Kasumi-1 (cell line): Measurements from ENCODE around the gene ATOX1.
"Not testable (repeated sequence)": the region's sequence is repeated elsewhere in the genome, so short reads cannot be mapped to it uniquely, and the experiment has no call there.

ENCODE experiments used
- DNase-seq, 2 experiments: peaks; one replicate each; lab custom pipeline; 2025; lab: John Stamatoyannopoulos, UW

The ATOX1 gene, protein sequence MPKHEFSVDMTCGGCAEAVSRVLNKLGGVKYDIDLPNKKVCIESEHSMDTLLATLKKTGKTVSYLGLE

DNA sequence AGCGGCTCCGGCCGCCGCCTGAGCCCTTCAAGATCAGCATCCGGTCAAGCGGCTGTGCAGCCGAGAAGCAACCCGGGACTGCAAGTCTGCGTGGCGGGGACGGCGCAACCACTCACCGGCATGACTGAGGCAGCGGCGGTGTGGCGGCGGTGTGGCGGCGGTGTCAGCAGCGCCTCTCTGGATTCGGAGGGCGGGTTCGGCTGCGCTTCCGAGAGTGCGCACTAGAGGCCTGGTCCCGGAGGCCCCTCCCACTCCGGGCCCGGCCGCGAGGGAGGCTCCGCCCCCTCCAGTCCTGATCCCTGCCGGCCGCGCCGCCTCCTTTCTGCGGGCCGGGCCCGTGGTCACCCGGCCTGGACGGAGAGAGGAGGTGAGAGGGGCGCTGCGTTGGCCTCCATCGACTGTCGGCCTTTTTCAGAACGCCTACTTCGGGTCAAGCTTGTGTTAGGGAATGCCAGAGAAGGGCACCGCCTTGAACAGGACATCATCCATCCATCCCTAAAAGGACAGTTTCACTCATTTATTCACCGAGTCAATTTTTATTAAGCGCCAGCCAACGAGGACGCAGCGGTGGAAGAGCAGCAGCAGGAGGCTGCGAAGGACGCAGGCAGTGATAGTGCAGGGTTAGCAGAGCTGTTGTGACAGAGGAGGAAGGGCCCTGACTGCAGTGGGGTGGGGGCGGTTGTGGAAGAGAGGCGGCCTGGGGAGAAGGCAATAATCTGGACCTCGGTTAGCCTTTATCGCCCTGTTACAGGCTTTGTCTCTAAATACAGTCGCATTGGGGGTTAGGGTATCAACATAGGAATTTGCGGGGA, at the start of gene ATOX1:
Gene ATOX1 (minus strand): TSS at position 202 of the 812 bp plus-strand sequence. CDS start 80 bp downstream, at position 122.
- peak; percentile 69 to 79 for DNase-seq

DNA sequence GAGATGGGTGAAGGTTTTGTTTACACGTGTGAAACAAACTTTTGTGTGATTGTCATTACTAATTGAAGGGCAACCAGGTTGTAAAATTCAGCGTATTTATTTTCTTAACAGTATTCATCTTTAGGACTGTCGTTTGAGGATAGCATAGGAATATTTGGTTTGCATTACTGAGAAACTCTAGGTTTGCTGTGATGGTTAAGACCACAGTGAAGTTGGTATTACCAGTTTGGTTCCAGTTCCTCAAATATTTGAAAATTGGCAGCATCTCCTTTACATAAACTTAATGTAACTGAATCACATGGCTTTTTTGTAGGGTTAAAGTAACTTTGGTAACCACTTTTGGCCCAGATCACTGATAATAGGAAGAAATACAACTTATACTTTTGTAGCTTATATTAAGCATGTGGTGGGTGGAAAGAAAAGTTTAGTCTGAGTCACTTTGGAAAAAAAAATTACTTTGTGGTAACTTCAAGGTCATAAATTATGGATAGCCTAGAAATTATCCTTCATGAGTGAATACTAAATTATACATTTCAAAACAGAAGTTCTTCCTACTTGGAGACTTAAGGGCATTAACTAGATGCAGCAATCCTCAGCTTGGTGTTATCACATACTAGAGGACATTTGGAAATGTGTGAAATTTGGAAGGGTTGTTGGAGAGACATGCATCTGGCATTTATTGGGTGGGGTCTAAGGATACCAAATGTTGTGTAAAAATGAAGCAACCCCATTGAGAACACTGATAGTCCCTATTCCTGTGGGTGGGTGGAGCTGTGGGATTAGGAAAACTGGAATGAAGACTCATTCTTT, 47.2 kb upstream of the ATOX1 start:
- no peak for DNase-seq

DNA sequence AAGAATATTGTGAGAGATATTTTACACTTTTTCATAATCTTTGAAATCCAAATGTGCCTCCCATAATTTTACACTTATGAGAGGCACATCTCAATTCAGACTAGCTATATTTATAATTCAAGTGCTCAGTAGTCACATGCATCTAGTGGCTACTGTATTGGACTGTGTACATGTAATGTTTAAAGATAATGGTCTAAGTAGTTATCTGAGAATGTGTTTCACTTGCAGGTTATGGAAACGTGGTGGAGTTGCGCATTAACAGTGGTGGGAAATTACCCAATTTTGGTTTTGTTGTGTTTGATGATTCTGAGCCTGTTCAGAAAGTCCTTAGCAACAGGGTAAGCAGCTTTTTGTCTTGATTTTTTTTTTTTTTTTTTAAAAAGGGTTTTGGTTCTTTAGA, 42.1 kb upstream of the ATOX1 start:
- no peak for DNase-seq

DNA sequence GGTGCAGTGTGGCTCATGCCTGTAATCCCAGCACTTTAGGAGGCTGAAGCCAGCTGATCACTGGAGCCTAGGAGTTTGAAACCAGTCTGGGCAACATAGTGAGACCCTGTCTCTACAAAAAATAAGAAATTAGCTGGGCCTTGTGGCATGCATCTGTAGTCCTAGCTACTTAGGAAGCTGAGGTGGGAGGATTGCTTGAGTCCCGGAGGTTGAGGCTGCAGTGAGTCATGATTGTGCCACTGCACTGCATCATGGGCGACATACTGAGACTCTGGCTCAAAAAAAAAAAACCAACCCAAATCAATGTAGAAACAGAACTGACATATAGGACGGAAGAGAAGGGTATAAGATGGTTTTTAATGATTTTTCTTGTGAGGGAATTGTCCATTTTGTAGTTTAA, 41.0 kb upstream of the ATOX1 start:
- peak; percentile 9 to 23 for DNase-seq

DNA sequence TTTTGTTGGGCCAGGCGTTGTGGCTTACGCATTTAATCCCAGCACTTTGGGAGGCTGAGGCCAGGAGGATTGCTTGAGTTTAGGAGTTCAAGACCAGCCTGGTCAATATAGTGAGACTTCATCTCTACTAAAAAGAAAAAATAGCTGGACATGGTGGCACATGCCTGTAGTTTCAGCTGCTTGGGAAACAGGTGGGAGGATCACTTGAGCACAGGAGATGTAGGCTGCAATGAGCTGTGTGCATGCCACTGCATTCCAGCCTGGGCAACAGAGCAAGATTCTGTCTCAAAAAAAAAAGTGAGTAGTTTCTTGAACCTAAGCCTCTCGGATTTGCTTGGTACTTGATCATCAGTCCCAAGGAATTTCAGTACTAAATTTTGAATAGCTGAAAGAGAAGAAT, 40.2 kb upstream of the ATOX1 start:
- no peak for DNase-seq

DNA sequence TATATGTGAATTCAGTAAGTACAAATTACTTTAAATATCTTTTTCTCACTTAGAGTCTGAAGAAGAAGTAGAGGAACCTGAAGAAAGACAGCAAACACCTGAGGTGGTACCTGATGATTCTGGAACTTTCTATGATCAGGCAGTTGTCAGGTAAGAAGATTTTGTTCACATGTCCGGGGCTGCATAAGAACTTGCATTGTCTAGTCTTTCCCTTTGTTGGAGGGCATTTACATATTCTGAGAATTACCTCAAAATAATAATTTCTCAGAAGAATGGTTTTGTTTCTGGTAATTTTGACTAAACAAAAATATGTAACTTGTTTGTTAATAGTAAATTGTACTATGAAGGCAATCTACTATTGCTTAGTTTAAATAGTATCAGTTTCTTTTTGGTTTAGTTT, 37.0 kb upstream of the ATOX1 start:
- no peak for DNase-seq

DNA sequence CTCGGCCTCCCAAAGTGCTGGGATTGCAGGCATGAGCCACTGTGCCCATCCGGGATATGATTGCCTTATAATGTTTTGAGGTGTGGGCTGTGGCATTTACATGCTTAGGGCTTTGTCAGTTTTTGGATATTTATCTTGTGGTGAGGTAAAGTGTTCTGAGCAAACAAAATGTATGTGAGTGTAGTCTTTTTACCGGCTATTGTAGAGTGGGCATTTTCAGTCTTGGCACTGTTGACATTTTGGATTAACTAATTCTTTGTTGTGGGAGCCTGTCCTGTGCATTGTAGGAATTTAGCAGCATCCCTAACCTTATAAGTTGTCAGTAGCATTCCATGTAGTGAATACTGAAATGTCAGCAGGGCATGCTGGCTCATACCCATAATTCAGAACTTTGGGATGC, 34.9 kb upstream of the ATOX1 start:
- no peak for DNase-seq

DNA sequence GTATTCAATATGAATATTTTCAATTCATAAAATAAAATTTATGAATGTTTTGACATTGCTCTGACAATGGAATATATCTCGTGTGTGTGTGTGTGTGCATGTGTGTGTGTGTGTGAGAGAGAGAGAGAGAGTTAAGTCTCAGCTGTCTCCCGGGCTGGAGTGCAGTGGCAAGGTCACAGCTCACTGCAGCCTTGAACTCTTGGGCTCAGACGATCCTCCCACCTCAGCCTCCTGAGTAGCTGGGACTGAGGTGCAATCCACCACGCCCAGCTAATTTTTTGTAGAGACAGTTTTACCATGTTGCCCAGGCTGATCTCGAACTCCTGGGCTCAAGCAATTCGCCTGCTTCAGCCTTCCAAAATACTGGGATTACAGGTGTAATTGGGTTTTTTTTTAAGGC, 29.4 kb upstream of the ATOX1 start:
- no peak for DNase-seq

DNA sequence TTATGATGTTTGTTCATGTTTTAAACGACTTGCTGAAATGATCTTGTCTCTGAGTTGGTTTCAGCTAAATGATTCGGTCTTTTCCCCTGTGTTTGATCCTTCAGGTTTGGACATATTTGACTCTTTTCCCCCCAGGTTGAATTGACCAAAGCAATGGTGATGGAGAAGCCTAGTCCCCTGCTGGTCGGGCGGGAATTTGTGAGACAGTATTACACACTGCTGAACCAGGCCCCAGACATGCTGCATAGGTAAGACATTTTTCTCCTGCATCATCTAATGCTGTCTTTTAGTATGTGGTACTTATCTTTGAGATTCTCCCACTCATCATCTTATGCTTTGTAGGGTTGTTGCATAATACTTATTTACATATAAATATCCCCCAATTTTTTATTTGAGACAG, 28.0 kb upstream of the ATOX1 start:
- DNase-seq = no peak

DNA sequence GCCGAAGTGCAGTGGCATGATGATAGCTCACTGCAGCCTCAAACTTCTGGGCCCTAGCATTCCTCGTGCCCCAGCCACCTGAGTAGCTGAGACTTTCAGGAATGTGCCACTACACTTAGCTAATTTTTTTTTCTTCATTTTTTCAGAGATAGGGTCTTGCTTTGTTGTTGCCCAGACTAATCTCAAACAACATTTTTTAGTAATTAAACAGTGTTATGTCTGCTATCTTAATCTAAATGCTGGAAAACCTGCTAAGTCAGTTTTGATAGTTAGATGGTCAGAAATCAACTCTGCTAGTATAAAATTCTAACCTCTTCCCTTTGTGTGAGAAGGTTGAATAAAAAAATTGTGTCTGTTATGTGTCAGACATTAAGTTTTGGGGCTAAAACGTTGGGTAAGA, 25.7 kb upstream of the ATOX1 start:
- DNase-seq = no peak

DNA sequence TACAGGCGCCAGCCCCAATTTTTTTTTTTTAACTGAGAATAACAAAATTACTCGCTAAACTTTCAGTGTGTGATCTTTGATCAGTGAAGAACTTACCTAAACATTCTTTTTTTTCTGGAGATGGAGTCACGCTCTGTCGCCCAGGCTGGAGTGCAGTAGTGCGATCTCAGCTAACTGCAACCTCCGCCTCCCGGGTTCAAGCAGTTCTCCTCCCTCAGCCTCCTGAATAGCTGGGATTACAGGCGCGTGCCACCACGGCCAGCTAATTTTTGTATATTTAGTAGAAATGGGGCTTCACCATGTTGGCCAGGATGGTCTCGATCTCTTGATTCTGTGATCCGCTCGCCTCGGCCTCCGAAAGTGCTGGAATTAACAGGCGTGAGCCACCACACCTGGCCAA, 25.2 kb upstream of the ATOX1 start:
- not testable (repeated sequence) for DNase-seq

DNA sequence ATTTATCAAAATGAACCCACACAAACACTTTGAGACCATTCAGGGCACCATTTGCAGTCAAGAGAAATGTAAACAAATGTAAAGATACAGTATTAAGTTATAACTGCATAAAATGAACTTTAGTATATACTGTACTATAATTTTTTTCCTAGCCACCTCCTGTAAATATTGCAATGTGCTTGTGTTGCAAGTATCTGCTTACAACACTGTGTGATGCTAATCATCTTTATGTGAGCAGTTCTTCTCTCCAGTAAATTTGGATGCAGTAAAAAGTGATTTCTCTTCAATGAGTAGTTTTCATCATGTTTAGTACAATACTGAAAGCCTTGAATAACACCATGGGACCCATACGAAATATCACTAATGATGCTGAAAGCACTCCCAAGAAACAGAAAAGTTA, 22.8 kb upstream of the ATOX1 start:
- no peak for DNase-seq

DNA sequence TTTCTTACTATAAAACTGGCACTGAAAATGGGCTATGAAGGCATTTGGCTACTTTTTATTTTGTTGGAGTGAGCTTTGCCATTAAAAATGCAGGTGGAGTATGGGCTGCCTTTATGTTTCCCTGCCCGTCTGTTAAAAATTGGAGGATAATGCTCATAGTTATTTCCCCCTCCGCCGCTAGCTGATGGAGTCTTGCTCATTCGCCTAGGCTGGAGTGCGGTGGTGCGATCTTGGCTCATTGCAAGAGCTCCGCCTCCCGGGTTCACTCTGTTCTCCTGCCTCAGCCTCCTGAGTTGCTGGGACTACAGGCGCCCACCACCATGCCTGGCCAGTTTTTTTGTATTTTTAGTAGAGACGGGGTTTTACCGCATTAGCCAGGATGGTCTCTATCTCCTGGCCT, 21.9 kb upstream of the ATOX1 start:
- DNase-seq = no peak

DNA sequence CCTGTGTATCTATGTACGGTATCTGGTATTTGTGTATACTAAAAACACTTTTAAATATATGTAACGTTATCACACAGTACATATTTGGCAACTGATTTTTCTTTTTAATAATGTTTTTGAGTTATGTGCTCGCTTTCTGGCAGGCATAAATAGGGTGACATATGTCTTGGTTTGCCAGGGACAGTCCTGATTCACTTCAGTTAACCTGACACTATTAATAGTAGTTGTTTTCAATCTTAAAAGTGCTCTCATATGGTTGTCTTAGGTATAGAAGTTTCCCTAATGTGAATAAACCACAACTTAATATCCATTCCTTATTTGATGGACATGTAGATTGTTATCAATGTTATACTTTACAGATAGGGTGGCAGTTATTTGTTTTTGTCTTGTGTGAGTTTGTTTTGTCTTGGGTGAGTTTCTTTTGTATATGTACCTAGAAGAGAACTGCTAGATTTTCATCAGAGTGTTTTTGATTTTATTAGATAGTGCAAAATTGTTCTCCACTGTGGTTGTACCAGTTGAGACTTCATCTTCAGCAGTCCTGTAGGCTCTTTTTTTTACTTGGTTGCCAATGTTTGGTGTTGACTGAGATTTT, 21.2 kb upstream of the ATOX1 start:
- no peak for DNase-seq

DNA sequence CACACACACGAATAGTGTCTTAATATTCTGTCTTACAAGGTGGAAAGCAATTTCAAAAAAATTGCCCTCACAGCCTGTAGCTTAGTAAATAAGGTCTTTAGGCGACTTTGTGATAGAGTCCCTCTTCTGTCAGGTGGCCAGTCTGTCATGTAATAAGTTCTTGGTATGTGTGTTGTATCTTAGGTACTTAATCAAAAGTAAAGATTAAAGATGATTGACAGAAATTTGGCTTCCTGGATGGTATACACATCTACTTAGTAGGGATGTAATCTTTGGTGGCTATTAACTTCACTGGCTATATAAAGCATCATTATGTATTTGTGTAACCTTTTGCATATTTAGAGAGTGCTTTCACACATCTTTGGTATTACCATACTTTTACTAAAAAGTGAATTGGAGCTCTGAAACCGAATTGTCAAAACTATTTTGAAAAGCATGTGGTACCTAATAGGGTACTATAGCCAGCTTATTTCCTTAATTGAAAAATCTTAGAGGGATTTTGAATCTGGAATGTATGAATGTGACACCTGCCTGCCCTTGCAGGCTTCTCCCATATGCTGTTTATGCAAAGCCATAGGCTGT, 16.7 kb upstream of the ATOX1 start:
- no peak for DNase-seq

DNA sequence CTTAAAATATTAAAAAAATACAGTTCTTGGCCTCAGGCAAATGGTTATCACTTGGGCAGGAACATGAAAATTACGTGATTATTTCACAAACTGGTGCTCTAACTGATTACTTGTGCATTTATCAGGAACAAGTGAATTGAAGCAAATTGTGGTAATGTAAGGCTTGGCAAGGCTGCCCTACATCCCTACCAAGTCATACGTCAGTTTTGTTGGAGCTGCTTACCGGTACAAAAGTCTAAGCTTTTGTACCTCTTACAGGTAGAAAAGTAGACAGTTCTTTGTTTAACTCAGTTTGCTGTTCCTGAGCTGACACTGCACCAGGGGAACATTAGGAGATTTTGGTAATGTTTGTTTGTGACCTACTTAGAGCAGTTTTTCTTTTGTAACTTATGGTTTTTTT, 15.5 kb upstream of the ATOX1 start:
- DNase-seq = no peak

DNA sequence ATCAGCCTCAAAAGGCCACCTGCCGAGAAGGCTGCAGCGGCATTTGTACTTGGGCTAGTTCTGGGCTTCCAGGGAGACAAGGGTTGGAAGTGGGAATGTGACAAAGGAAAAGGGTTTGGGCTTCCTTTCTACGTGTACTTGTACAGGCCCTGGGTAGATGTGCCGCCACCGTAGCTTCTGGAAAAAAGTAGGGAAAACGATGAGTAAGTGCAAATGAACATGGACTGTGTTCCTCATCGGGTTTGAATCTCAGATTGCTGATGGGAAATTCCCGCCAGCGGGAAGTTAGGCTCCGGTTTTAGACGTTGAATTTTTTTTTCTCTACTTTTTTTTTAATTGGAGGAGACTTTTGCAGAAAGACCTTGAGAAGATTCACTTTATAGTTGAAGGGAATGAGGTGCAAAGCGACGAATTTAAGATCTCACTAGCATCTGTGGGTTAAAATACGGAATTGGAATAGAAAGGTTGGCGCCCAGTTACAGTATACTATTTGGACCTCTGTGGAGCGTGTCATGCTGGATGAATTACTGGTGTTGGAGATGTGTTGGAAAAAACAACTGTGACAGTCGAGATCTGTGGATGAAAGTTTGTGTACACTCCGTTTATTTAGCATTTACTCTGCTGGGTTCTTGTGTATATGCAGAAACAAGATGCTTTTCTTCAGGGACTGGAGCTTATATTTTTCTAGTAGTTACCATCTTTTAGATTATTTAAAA, 14.6 kb upstream of the ATOX1 start:
- peak in 1 of 2 experiments; percentile 28 for DNase-seq

DNA sequence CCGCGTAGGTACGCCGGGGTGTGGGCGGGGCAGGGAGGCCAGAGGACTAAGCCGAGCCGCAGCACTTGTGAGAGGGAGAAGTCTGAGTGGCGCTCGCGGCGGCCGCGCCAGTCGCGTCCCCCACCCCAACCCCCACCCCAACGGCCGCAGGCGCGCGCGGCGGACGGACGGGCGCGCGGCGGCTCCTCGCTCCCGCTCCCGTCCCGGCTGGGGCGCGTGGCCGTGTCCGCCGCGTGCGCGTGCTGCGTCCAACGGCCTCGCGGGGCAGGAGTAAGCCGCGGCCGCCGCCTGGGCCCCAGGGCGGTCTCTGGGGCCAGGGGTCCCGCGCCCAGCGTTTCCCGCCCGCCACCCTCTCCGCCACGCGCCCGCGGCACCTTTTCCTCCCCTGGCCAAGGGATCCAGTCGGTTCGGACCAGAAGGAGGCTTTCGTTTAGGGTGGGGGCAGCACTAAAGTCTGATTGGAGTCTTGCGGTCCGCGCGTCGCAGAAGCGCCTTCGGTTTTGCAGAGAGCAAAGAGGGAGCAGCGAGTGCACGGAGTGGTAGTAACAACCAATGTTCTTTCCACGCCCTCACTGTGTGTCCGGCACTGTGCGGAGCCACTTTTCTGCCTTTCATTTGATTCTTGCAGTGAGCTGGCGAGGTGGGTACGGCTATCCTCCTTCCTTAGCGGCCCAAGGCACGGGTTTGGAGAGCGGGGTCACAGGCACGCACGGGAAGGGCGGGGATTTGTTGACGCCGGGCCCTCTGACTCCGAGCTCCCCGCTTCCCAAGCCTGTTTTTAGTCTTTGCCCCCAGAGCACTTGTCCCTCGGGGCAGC, 13.8 kb upstream of the ATOX1 start:
- DNase-seq = peak; percentile 31 to 35

DNA sequence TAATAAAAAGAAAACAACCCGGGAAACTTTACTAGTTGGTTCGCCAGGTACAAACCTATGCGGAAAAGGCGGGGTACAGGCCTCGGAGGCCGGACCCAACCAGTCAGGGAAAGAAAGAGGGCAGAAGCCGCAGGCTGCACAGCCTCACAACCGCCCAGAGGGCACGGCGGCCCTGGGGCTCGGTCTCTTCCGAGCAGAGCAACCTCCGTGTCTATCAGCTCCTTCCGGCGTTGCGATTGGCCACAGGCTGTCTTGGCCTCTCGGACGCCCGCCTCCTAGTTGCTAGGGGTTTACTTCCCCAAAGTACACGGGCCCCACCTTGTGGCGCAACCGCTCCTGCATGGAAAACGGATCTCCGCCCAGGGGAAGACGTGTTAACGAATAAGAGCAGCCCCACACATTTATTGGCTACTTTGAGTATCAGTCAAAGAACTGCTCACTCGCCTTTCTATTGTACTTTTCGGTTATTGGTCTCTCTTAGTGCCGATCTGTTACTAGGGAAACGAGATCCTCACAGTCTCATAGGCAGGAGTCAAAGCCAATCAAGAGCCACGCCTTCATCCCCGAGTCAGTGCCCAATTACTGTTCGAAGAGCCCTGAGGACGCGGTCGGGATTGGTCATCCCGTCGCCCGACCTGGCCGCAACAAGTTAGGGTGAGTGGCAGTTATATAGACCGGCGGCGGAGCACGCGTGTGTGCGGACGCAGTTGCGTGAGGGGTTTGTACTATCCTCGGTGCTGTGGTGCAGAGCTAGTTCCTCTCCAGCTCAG, 13.0 kb upstream of the ATOX1 start, which contains the start of gene G3BP1:
Gene G3BP1 (plus strand): TSS at position 696 of the 770 bp plus-strand sequence. CDS start 14,667 bp downstream, outside the sequence.
- peak; percentile 100 for DNase-seq
